HG03432 (cell line): Measurements from ENCODE around the gene EIF2S2.
A peak's percentile ranks its signal among the peaks of the same experiment; 100 is the strongest.

Experiments
- ATAC-seq: cut with Tn5 transposase; IDR thresholded peaks from one replicate; pipeline ENCODE4 v1.9.1; 2021; ENCODE audit warnings: mild to moderate bottlenecking, moderate library complexity; ENCODE audit not compliant: unreplicated experiment

The EIF2S2 gene

DNA sequence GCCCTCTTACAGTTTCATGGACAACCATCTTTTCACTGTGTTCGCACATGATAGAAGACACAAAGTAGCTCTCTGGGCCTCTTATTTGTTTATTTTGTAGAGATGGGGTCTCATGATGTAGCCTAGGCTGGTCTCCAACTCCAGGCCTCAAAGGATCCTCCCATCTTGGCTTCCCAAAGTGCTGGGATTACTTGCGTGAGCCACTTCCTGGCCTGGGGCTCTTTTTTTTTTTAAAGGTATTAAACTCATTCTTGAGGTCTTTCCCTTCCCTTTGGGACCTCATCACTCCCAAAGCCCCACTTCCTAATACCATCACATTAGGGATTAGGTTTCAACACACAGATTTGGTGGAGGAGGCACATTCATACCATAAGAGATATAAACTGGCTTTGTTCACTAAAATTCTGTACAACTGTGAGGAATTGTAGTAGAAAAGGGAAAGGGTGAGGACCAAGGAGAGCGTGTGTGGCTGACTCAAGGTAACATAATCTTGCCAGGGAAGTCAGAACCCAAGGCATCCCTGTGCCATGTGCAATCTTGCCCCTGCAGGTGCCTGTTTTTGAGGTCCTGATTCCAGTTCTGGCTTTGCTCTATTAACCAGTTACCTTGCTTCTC lies 45.5 kb downstream of the EIF2S2 start:
- no peak for ATAC-seq

DNA sequence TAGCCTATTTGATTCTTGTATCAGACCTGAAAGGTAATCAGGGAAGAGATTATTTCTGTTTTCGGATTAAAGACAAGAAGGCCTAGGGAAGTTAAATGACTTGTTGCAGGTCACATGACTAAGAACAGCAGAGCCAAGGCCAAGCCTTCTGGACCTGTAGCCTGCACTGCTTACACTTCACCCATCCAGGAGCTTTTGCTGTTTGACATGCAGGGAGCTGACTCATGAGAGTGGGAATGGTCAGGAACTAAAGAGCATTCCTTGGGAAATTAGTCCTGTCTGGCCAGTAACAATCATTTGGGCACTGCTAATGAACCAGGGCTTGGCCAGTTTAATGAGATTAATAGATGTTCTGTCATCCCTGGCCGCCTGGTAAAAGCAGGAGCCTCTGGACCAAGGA lies 46.8 kb downstream of the EIF2S2 start:
- ATAC-seq, result no peak

DNA sequence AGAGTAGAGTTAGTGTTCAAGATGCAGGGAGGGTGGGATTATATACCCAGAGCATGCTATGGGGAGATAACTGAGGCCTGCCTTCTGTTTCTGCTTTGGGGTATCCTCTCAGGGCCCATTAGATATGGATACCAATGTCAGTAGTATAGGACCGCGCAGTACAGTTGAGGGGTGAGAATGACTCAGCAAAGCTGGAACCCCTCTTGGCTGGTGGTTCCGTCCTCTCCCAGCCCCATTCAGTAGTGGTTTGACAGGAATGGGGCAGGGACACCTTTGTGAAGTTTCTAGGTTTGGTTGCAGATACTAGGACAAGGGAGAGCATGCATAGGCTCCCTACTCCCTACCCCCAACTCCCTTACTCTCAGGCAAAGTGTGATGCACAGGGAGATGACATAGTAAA lies 47.8 kb downstream of the EIF2S2 start:
- no peak for ATAC-seq

DNA sequence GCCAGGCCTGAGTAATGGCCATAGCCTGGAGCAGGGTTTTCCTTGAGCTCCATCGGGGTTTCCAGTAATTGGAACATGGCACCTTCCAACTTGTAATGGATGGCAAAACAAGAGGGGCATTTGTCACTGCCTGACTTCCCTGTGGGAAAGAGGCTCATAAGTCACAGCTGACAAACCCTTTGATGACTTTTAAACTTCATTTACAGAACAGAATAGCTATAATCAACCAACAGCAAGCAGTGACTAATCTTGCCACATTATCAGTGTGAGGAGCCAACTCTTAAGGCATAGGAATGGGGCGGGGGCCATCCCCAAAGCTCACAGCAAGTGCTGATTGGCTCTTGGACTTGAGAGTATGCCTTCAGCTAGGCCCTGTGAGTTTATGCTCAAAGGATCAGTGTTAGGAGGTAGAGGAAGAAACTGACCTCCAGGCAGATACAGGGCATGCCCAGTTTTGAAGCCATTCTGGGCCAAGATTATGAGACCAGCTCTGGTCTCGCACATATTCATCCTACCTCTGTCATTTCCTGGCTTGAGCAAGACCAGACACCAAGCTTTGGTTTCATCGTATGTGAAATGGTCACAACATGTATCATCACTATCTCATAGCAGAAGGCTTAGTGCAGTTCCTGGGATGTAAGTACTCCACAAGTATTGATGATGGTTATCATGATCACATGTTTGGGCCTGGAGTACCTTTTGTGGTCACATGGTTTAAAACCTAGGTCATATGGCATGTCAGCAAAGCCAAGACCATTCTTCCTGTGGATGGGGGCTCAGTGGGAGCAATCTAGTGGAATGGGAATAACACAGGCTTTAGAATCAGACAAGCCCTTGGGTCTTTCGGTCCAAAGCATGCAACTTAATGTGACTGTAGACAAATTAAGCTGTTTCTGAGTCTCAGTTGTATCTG lies 49.2 kb downstream of the EIF2S2 start:
- ATAC-seq, result no peak

DNA sequence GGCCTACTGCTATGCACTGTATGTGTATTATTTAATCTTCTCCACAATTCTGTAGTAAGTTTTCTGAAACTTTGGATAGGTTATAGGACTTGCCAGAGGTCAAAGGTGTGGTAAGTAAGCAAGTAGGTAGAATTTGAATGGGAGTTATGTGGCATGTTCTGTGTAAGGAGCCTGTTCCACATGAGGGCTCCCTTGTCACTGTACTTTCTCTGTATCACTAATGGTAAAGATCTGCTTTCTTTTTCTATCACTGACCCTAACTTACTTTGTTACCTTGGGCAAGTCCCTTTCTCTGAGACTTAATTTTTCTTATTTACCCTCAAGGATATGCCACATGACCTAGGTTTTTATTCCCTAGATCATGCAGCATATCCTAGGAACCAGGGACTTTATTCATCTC lies 50.3 kb downstream of the EIF2S2 start:
- ATAC-seq, result peak; percentile 50

DNA sequence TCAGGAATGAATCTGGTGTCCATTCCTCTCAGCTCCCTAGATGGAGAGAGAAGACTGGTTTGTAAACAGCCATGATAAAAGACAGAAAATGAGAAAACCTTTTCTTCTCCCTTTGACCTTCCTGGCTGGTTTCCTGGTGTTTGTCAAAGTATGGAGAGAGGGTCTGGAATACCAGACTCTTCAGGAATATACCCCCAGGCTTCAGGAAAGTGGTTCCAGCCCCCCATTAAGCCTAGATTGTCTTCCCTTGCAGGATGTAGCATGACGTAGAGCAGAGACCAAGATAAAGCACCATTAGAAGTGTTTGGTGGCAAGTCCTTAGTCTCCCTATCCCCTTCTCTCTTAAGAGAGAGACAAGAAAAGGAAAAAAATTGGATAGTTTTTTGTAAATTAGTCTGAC lies 51.1 kb downstream of the EIF2S2 start:
- ATAC-seq, result no peak

DNA sequence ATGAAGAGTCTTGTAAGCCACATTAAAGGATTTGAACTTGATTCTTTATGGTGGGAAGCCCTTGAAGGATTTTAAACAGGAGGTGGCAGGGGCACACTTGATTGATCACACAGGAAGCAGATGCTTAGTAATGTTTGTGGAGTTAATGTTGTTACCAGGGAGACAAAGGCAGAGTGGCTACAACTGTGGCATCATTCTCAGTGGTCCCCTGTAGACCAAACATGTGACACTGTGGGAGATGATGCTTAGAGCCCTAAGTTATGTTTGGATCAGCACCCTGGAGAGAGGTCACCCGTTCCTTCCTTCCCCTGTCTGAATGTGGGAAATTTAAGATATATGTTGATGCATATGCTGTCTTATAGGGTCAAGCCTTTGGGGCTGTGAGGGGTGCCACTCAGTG lies 53.2 kb downstream of the EIF2S2 start:
- no peak for ATAC-seq

DNA sequence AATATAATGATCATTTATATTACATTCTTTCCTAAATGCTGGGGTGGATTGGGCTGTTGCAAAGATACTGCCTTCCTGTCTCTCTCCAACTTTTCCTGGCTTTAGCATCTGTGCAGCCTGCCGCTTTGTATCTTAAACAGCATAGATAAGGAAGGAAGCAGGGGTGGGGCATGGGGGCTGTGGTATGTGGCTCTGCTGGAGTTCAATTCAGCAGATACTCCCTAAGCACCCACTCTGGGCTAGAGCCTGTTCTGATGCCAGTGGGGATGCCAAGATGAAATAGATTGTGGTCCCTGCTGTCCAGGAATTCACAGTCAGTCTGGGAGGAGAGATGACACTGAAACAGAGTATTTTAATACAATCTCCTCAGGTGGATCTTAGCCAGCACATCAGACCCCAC lies 56.8 kb downstream of the EIF2S2 start:
- ATAC-seq, result no peak

DNA sequence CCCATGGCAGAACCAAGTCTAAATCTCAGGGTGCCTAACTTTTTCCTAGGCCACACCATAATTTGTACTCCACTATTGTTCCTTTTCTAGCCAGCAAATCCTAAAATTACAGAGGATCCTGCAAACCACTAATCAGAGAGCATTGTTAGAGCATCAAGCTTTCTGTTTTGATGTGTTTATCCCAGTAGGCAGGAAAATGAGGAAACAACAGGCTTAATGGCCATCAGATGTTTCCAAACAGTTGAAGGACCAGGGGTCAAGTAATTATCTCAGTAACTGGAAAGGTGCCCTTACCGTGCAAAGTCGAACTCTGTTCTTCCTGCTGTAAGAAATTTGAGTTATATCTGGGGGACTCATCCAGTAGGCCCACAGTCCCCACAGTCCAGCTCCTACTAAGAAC lies 59.6 kb downstream of the EIF2S2 start:
- no peak for ATAC-seq

DNA sequence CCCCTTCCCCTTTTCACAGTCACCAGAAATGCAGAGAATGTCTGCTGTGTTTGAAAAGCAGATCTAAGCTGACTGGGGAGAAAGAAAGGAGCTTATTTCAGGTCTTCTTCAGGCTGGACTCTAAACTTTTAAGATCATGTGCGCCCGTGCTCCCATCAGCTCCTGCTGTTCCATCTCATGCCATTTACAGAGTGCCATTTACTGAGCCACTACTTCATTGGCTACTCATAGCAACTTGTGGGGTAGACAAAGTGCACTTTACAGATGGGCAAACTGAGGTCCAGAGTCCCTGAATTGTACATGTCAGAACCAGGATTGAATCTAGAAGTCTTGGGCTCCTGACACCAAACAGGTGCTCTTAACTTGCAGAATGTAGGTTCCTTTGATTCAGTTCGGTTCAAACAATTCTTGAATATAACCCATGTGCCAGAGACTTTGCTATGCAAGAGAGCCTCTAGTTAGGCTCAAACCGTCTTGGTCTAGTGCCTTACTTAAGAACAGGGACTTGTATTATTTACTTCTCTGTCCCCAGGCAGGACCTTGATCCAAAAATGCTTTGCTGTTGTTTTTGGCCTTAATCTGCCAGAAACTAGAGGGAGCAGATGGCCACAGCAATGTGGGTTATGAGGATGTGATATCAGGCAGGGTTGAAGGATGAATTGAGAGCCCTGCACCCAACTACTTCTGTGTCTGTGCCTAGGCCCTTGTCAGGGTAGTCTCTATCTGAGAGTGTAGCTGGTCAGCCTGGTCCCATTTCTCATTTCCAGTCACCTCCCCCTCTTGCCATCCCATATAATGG lies 61.9 kb downstream of the EIF2S2 start:
- ATAC-seq, result no peak

DNA sequence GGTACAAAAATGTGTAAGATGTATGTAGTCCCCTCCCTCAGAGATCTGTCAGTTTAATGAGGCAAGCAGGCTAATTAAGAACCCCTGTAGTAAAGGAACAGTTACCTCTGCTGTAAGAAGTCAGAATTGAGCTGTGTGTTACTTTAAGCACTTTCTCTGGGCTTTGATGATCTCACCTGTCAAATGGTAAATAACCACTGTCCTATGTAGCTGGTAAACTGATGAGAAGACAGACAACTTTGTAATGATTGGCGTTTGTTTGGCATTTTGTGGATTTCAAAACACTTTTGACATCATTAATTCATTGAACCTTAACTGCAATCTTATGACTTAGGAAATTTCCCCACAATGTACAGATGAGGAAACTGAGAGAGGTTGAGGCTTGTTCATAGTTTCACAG lies 62.7 kb downstream of the EIF2S2 start:
- ATAC-seq, result no peak

DNA sequence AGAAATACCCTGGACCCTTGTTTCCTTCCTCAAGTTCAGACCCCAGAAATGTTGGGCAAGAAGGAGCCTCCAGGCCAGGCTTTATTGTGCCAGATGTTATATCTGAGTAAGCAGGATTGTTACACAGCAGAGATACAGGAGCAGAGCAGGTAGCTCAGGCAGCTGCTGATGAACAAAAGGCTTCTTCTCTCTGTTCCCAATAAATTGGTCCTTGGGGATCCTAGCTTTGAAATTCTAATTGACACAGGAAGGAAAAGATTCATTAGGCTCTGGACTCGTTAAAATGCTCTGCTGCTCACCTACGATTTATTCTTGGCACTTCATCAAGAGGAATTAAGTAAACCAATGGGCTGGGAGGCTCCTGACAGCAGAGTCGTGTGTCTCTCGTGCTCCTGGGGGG lies 64.1 kb downstream of the EIF2S2 start:
- no peak for ATAC-seq

DNA sequence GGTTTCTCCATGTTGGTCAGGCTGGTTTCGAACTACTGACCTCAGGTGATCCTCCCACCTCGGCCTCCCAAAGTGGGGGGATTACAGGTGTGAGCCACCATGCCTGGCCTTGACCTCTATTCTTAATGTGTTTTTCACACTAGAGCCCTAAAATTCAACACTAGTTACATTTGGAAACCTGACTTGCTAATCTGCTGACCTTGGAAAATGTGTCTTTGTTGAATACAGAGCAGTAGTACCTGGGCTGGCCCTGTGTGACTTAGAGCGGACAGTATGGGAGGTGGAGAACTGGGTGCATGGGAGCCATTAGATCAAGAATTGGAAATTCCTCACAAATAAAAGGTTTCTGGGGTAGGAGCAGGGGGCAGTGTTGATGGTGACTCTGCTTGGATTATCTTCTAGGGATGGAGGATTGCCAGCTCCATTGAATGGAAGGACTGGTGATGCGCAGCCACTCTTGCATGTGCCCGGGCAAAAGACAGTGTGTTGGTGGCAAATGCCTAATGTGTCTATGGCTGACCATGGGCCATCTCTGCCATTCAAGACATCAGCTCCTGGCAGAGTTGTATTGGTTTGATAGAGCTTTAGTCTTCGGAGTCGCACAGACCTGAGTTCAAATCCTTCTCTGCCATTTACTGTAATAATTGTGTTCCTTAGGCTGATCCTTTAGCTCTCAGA lies 64.9 kb downstream of the EIF2S2 start:
- no peak for ATAC-seq

DNA sequence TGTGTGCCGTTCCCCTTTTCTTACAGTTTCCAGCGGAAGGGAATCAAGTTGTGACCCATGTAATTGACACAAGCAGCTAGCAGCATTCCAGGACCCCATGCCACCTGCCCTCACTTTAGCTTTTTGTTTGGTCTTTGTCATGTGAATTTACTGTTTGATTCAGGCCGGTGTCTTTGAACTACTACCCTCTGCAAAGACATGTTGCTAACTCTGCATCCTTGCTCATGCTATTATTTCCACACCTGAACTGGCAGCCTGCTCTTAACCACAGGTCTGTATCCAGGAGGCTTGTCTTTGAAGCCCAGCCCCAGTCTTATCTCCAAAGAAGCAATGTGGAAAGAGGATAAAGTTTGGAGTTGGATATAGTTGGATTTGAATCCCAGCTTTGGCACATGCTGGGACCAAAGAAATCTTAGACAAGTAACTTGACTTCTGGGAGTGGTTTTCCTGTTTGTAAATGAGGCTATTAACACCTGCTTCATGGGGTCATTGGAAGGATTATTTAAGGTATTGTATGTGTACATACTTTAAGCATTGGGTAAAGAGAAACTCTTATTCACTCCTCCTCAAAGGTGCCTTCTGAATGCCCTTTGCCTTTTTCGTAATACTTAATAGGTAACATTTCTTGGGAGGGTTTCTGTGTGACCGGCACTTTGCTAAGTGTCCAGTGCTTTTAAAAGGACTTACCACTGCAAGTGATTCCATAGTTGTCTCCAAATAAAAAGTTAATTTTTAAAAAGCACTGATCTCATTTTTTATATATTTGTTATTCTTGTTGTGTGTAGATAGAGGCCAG lies 65.9 kb downstream of the EIF2S2 start:
- ATAC-seq, result no peak

DNA sequence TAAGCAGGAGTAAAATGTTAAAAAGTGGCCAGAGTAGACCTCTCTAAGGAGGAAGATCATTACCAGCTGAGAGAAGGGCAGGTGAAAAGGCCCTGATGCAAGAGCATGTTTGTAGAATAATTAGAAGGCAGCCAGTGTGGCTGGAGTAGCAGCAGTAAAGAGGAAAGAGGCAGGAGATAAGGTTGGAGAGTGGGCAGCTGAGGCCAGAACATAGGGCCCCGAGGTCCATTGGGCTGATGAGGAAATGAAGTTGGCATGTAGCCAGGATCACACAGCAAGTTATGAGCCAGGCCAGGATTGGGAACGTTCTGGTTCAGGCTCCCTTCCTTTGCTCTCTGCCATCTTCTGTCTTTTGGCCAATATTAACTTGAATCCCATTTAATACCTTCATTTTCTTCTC lies 66.7 kb downstream of the EIF2S2 start:
- no peak for ATAC-seq

DNA sequence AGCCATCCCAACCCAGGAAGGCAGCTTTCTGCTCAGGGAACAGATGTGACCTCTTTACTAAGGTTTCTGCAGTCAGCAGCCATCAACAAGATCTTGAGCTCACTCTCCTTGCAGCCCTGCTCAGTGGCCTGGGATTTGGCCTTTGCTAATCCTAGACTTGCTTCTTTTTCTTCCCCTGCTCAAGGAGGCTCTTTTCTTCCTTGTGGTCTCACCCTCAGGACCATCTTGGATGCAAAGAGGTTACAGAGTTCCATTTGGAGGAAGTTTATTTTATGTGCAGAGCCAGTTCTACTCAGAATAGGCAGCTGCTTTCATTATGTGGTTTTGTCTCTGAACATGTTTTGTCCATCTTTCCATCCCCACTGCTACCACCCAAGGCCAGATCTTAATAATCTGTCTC lies 69.0 kb downstream of the EIF2S2 start:
- ATAC-seq, result no peak

DNA sequence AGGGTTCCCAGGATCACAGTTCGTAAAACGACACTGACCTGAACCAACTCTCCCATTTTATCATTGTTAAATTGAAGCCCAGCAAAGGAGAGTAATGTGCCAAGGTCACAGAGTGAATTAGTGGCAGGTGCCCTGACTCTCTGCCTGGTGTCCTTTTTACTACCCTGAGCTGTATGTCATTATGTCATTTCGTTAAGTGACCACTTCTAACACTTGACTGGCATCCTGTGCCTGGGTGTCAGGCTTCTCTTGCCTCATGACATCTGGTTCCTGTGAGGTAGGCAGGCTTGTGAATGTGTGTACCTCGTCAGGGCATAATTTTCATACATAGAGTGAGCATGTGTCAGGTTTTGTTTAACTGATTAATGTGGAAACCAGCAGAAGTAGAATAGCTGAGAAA lies 69.8 kb downstream of the EIF2S2 start:
- no peak for ATAC-seq

DNA sequence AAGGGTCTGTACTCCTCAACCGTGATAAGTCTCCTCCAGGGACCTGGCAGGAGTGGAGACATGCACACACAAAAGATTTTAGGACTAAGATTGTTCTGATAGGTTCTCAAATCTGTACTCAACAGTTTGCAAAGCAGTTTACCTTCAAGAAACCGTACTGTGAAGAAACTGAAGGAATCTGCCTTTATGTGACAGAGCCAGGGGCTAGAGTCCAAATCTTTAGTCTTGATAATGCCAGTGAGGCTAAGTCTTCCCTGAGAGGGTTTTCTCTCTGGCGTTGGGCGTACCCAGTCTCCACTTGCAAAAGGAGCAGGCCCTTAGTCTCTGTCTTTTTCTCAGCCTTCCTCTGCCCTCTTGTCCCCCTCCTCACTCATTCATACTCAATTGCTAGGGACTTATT lies 70.8 kb downstream of the EIF2S2 start:
- no peak for ATAC-seq

DNA sequence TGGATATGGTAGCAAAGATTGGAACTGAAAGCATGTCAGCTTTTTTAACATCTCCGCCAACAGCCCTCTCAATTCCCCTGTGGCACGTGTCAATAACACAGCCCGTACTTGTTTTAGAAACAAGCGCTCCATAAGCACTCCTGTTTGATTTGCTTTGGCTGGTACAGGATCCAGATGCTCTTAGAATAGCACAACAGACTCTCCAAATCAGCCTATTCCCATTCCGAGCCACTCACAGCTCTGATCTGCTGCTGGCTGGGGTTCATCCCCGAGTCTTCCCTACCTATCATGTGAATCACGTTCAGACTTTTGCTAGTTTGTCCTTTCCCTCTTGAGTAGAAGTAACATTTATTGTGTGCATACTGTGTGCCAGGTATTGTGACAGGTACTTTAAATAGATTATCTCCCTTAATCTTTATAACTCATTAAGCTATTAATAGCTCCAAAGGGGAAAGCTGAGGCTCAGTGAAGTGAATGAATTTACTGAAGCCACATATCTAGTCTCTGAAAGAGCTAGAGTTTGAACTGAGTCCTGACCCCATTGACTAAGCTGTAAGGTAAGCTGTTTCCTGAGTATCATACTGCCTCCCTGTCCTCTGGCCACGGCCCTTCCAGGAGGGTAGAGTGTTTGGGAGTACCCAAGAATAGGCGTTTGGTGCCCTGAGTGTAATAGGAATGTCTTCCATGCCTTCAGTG lies 71.6 kb downstream of the EIF2S2 start:
- no peak for ATAC-seq
